T-helper 17 cell (primary cell): ENCODE measurements around the gene RAI1. TPM values are rescaled to one million over a fixed set of nuclear protein-coding genes. Genes with fewer than 3 reads are reported as not detected.
"Not testable (repeated sequence)": the region's sequence is repeated elsewhere in the genome, so short reads cannot be mapped to it uniquely, and the experiment has no call there.

Experiments
- ATAC-seq: fragments of 150-1000 bp; cut with Tn5 transposase; 2 replicates; pipeline ENCODE4 v1.10.0; 2021; ENCODE audit warnings: mild to moderate bottlenecking, moderate library complexity
- DNase-seq, 3 donors: peaks; one replicate each; pipeline versions ENCODE4 v3.0.0 to v3.0.0-alpha.2; 2020 to 2021
- H3K9me3 ChIP-seq: one replicate; pipeline ENCODE4 v1.7.0; 2013; ENCODE audit warnings: low read length, mild to moderate bottlenecking; ENCODE audit not compliant: control insufficient read depth, poor library complexity, severe bottlenecking
- H3K27ac Mint-ChIP-seq: one replicate; pipeline ENCODE4 v1.8.0; 2022; ENCODE audit warnings: mild to moderate bottlenecking, moderate library complexity, mixed read lengths
- H3K27me3 Mint-ChIP-seq: one replicate; pipeline ENCODE4 v1.8.0; 2022; ENCODE audit warnings: mixed read lengths
- H3K36me3 Mint-ChIP-seq: one replicate; pipeline ENCODE4 v1.8.0; 2022; ENCODE audit warnings: low read depth, mixed read lengths
- H3K4me1 Mint-ChIP-seq: one replicate; pipeline ENCODE4 v1.8.0; 2022; ENCODE audit warnings: mild to moderate bottlenecking, mixed read lengths
- H3K4me3 Mint-ChIP-seq: one replicate; pipeline ENCODE4 v1.8.0; 2022; ENCODE audit warnings: mild to moderate bottlenecking, moderate library complexity, mixed read lengths
- total RNA-seq, 4 donors: library from RNA in 2 of 4; stranded (reverse) in 2 of 4; gene quantifications; one replicate each; pipeline ENCODE4 v1.2.3 and lab custom pipeline; 2022 to 2026

Gene RAI1
- total RNA-seq (10 to 100 TPM; 18.4 to 18.6 TPM), total RNA-seq (lab: John Stamatoyannopoulos, UW) (12.3 to 17.0 reads per million in 2 donors)

- H3K4me1 Mint-ChIP-seq: peaks cover 24% of the 10 kb centered on the region
- H3K27ac Mint-ChIP-seq: peak within 1 kb of the TSS; percentile 77
- H3K4me3 Mint-ChIP-seq: peak within 1 kb of the TSS; percentile 93
- no peaks in the 10 kb centered on the region for H3K36me3 Mint-ChIP-seq
- no peaks in the 10 kb centered on the region for H3K9me3 ChIP-seq
- H3K27me3 Mint-ChIP-seq: peaks cover 5% of the 10 kb centered on the region
- ATAC-seq (peak; percentile 72), DNase-seq (peak; percentile 67 to 76 (median 73))
Observed at GRCh38 chr17:17681187-17681743, at the start of gene RAI1. TSS of gene RAI1 (plus strand) at chr17:17681458. CDS start at chr17:17792949, 111,491 bp downstream.

GRCh38 chr17:17632690-17633089, 48.6 kb upstream of the RAI1 start:
- peaks cover 11% of the 10 kb centered on the region for H3K4me1 Mint-ChIP-seq
- ATAC-seq, H3K27me3 Mint-ChIP-seq, DNase-seq, H3K27ac Mint-ChIP-seq, H3K36me3 Mint-ChIP-seq, H3K9me3 ChIP-seq, H3K4me3 Mint-ChIP-seq: not testable (repeated sequence)

GRCh38 chr17:17633310-17633709, 47.9 kb upstream of the RAI1 start:
- H3K9me3 ChIP-seq: no peaks in the 10 kb centered on the region
- DNase-seq: no peak
- peaks cover 11% of the 10 kb centered on the region for H3K27me3 Mint-ChIP-seq
- H3K36me3 Mint-ChIP-seq: peaks cover 4% of the 10 kb centered on the region
- no peak overlapping the region for H3K27ac Mint-ChIP-seq
- no peak for ATAC-seq
- no peak overlapping the region for H3K4me3 Mint-ChIP-seq
- peaks cover 11% of the 10 kb centered on the region for H3K4me1 Mint-ChIP-seq

GRCh38 chr17:17635126-17635525, 46.1 kb upstream of the RAI1 start:
- DNase-seq (no peak), ATAC-seq (no peak)
- no peaks in the 10 kb centered on the region for H3K9me3 ChIP-seq
- peaks cover 20% of the 10 kb centered on the region for H3K27me3 Mint-ChIP-seq
- peaks cover 6% of the 10 kb centered on the region for H3K4me1 Mint-ChIP-seq
- H3K27ac Mint-ChIP-seq: no peak overlapping the region
- peaks cover 4% of the 10 kb centered on the region for H3K36me3 Mint-ChIP-seq
- H3K4me3 Mint-ChIP-seq: no peak overlapping the region

GRCh38 chr17:17635537-17636271, 45.6 kb upstream of the RAI1 start:
- peaks cover 20% of the 10 kb centered on the region for H3K27me3 Mint-ChIP-seq
- H3K4me3 Mint-ChIP-seq, H3K4me1 Mint-ChIP-seq, H3K36me3 Mint-ChIP-seq, H3K27ac Mint-ChIP-seq, ATAC-seq, DNase-seq, H3K9me3 ChIP-seq: not testable (repeated sequence)

- Mint-ChIP-seq H3K4me3 (no peak overlapping the region), H3K4me1 (peaks cover 6% of the 10 kb centered on the region), H3K27ac (no peak overlapping the region), H3K27me3 (peaks cover 20% of the 10 kb centered on the region), H3K36me3 (peaks cover 4% of the 10 kb centered on the region)
- ATAC-seq: no peak
- no peaks in the 10 kb centered on the region for H3K9me3 ChIP-seq
- no peak for DNase-seq
Observed at GRCh38 chr17:17636272-17636885, 44.9 kb upstream of the RAI1 start.

GRCh38 chr17:17638467-17638866, 42.8 kb upstream of the RAI1 start:
- no peaks in the 10 kb centered on the region for H3K9me3 ChIP-seq
- Mint-ChIP-seq H3K4me3 (no peak overlapping the region), H3K36me3 (peaks cover 4% of the 10 kb centered on the region), H3K27me3 (peaks cover 20% of the 10 kb centered on the region), H3K4me1 (peaks cover 6% of the 10 kb centered on the region), H3K27ac (no peak overlapping the region)
- ATAC-seq (no peak), DNase-seq (no peak)

- not testable (repeated sequence) for DNase-seq, ATAC-seq
- H3K27me3 Mint-ChIP-seq: peaks cover 21% of the 10 kb centered on the region
Observed at GRCh38 chr17:17639661-17640270, 41.5 kb upstream of the RAI1 start.

GRCh38 chr17:17641621-17642409, 39.4 kb upstream of the RAI1 start:
- ATAC-seq (peak; percentile 87), DNase-seq (peak; percentile 63 to 77 (median 65))
- no peaks in the 10 kb centered on the region for H3K9me3 ChIP-seq
- no peak overlapping the region for H3K27ac Mint-ChIP-seq
- H3K36me3 Mint-ChIP-seq: no peaks in the 10 kb centered on the region
- peaks cover 20% of the 10 kb centered on the region for H3K27me3 Mint-ChIP-seq
- H3K4me1 Mint-ChIP-seq: no peaks in the 10 kb centered on the region
- H3K4me3 Mint-ChIP-seq: no peak overlapping the region

More at GRCh38 chr17:17639661-17640270, 41.5 kb upstream of the RAI1 start:
- not testable (repeated sequence) for H3K4me3 Mint-ChIP-seq, H3K27ac Mint-ChIP-seq, H3K36me3 Mint-ChIP-seq, H3K9me3 ChIP-seq, H3K4me1 Mint-ChIP-seq

- not testable (repeated sequence) for DNase-seq, H3K4me1 Mint-ChIP-seq, H3K36me3 Mint-ChIP-seq, ATAC-seq, H3K27me3 Mint-ChIP-seq, H3K27ac Mint-ChIP-seq, H3K4me3 Mint-ChIP-seq, H3K9me3 ChIP-seq
Observed at GRCh38 chr17:17645148-17645547, 36.1 kb upstream of the RAI1 start.

- H3K27ac Mint-ChIP-seq: no peak overlapping the region
- H3K9me3 ChIP-seq: no peaks in the 10 kb centered on the region
- no peak overlapping the region for H3K4me3 Mint-ChIP-seq
- no peak for ATAC-seq
- DNase-seq: no peak
- H3K27me3 Mint-ChIP-seq: peaks cover 9% of the 10 kb centered on the region
- H3K36me3 Mint-ChIP-seq: no peaks in the 10 kb centered on the region
- no peaks in the 10 kb centered on the region for H3K4me1 Mint-ChIP-seq
Observed at GRCh38 chr17:17645961-17646360, 35.3 kb upstream of the RAI1 start.

GRCh38 chr17:17647524-17648178, 33.6 kb upstream of the RAI1 start:
- Mint-ChIP-seq H3K36me3 (no peaks in the 10 kb centered on the region), H3K27me3 (peaks cover 9% of the 10 kb centered on the region), H3K4me1 (no peaks in the 10 kb centered on the region), H3K27ac (peak overlapping the region; percentile 44), H3K4me3 (no peak overlapping the region)
- H3K9me3 ChIP-seq: no peaks in the 10 kb centered on the region
- ATAC-seq (no peak), DNase-seq (no peak)
